ENCODE data around the gene CHML. TPM values are rescaled to one million over a fixed set of nuclear protein-coding genes. Genes with fewer than 3 reads are reported as not detected.

Gene CHML
- total RNA-seq, 1 donor from 2014 or later: 8.2 TPM

- no peak overlapping the region for H3K4me3 ChIP-seq
- TF ChIP-seq CTCF (IDR thresholded peaks at IDR 0.05; ENCODE audit: borderline replicate concordance): no peak
- H3K27me3 ChIP-seq (ENCODE audit: low read depth): no peaks in the 10 kb centered on the region
- peaks cover 4% of the 10 kb centered on the region for H3K4me1 ChIP-seq
- H3K9me3 ChIP-seq (replicated peaks): no peaks in the 10 kb centered on the region
- intact Hi-C loops (cut with micrococcal nuclease): no loop called here
- no peak overlapping the region for H3K27ac ChIP-seq (replicated peaks)
- DNase-seq: no peak
- peaks cover 7% of the 10 kb centered on the region for H3K36me3 ChIP-seq
Measured at GRCh38 chr1:241596633-241597032, 43.5 kb downstream of the CHML start.

DNA sequence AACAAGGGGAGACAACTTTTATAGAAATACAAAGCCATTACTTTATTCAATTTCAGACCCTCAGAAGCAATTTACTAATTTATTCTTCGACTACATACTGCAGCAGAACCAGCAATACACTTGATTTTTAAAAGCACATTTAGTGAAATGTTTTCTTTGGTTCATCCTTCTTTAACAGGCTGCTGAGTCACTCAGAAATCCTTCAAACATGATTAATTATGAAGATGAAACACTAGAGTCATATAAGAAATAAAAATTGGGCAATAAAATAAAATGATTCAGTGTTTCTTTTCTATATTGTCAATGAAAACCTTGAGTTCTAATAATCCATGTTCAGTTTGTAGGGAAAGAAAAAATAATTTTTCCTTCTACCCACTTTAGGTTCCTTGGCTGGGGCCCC lies 47.0 kb downstream of the CHML start:
- no peak for TF ChIP-seq CTCF (IDR thresholded peaks at IDR 0.05; ENCODE audit: borderline replicate concordance)
- no peaks in the 10 kb centered on the region for H3K4me1 ChIP-seq

DNA sequence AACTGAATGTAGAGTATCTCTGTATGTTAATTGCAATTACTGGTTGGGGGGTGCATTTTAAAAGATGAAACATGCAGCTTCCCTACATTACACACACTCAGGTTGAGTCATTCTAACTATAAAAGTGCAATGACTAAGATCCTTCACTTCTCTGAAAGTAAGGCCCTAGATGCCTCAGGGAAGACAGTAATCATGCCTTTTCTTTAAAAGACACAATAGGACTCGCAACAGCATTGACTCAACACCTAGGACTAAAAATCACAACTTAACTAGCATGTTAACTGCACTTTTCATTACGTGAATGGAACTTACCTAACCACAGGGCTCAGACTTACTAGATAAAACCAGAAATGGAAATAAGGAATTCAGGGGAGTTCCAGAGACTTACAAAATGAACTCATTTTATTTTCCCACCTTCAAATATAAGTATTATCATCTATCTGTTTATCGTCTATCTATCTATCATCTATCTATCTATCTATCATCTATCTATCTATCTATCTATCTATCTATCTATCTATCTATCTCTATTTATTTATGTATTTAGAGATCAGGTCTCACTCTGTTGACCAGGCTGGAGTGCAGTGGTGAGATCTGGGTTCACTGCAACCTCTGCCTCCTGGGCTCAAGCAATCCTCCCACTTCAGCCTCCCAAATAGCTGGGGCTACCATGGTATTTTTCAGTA lies 47.8 kb downstream of the CHML start:
- peaks cover 7% of the 10 kb centered on the region for H3K36me3 ChIP-seq
- no peaks in the 10 kb centered on the region for H3K27me3 ChIP-seq (ENCODE audit: low read depth)
- no peak for DNase-seq
- TF ChIP-seq CTCF (IDR thresholded peaks at IDR 0.05; ENCODE audit: borderline replicate concordance): no peak
- H3K9me3 ChIP-seq (replicated peaks): no peaks in the 10 kb centered on the region
- H3K4me3 ChIP-seq: no peak overlapping the region
- intact Hi-C loops (cut with micrococcal nuclease): no loop called here
- no peak overlapping the region for H3K27ac ChIP-seq (replicated peaks)
- no peaks in the 10 kb centered on the region for H3K4me1 ChIP-seq

More for the DNA sequence above, 47.0 kb downstream of the CHML start:
- DNase-seq: no peak
- H3K36me3 ChIP-seq: peaks cover 7% of the 10 kb centered on the region
- intact Hi-C loops (cut with micrococcal nuclease): no loop called here
- no peak overlapping the region for H3K27ac ChIP-seq (replicated peaks)
- H3K27me3 ChIP-seq (ENCODE audit: low read depth): no peaks in the 10 kb centered on the region
- no peaks in the 10 kb centered on the region for H3K9me3 ChIP-seq (replicated peaks)
- H3K4me3 ChIP-seq: no peak overlapping the region

GRCh38 chr1:241591736-241592135 lies 48.4 kb downstream of the CHML start:
- Histone ChIP-seq H3K9me3 (replicated peaks) (no peaks in the 10 kb centered on the region), H3K27me3 (ENCODE audit: low read depth) (no peaks in the 10 kb centered on the region), H3K27ac (replicated peaks) (no peak overlapping the region), H3K4me1 (no peaks in the 10 kb centered on the region), H3K36me3 (peaks cover 7% of the 10 kb centered on the region), H3K4me3 (no peak overlapping the region)
- DNase-seq: no peak
- TF ChIP-seq CTCF (IDR thresholded peaks at IDR 0.05; ENCODE audit: borderline replicate concordance): no peak
- intact Hi-C loops (cut with micrococcal nuclease): no loop called here

DNA sequence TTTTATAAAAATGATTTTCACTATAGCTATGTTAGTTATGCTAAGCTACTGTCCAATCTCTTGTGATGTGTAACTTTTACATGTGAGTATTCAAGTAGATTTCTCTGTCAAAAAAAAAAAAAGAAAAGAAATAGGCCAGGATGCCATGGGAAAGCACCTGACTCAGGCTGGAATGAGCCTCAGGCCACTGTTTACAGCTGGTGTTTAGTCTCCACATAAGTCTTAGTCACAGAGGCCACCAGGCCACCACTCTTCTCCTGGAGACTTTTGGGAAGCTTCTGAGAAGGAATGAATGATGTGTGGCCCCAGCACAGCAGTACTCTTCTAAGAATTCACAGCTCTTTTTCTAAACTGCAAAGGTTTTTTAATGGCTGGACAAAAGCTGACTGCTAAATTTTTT lies 48.9 kb downstream of the CHML start:
- H3K4me1 ChIP-seq: no peaks in the 10 kb centered on the region
- intact Hi-C loops (cut with micrococcal nuclease): no loop called here
- H3K36me3 ChIP-seq: peaks cover 7% of the 10 kb centered on the region
- no peaks in the 10 kb centered on the region for H3K27me3 ChIP-seq (ENCODE audit: low read depth)
- no peak overlapping the region for H3K4me3 ChIP-seq
- H3K9me3 ChIP-seq (replicated peaks): no peaks in the 10 kb centered on the region
- TF ChIP-seq CTCF (IDR thresholded peaks at IDR 0.05; ENCODE audit: borderline replicate concordance): no peak
- H3K27ac ChIP-seq (replicated peaks): no peak overlapping the region
- DNase-seq: no peak

All from left ventricle myocardium inferior (tissue), 1 donor.